ENCODE results near the gene MYCL.
"Not testable (repeated sequence)": the region's sequence is repeated elsewhere in the genome, so short reads cannot be mapped to it uniquely, and the experiment has no call there.

The MYCL gene

DNA sequence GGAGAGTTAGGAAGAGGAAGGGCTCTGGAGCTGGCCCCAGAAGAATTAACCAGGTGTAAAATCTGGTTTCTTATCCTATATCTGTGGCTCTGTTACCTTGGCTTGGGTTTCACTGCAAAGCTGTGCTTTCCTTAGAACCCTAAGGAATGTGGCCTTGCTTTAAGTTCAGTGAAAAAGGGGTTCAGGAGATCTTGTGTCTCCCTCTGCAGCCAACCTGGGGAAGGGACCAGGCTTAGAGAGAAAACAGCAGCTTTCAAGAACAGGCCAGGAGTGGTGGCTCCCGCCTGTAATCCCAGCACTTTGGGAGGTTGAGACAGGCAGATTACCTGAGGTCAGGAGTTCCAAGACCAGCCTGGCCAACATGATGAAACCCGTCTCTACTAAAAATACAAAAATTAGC is 16.1 kb upstream of the MYCL start:
- no peak for DNase-seq

DNA sequence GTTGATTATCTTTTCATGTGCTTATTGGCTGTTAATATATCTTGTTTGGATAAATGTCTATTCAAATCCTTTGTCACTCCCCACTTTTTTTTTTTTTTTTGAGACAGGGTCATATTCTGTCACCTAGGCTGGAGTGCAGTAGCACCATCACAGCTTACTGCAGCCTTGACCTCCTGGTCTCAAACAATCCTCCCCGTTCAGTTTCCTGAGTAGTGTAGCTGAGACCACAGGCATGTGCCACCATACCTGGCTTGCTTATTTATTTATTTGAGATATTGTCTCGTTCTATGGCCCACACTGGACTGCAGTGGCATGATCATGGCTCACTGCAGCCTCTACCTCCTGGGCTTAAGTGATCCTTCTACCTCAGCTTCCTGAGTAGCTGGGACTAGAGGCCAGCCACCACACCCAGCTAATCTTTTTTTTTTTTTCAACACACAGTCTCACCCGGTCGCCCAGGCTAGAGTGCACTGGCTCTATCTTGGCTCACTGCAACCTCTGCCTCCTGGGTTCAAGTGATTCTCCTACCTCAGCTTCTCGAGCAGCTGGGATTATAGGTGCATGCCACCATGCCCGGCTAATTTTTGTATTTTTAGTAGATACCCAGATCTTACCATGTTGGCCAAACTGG is 13.9 kb upstream of the MYCL start:
- no peak for DNase-seq

DNA sequence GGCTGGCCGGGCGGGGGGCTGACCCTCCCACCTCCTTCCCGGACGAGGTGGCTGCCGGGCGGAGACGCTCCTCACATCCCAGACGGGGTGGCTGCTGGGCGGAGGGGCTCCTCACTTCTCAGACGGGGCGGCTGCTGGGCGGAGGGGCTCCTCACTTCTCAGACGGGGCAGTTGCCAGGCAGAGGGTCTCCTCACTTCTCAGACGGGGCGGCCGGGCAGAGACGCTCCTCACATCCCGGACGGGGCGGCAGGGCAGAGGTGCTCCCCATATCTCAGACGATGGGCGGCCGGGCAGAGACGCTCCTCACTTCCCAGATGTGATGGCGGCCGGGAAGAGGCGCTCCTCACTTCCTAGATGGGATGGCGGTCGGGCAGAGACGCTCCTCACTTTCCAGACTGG is 11.4 kb upstream of the MYCL start:
- not testable (repeated sequence) for DNase-seq

DNA sequence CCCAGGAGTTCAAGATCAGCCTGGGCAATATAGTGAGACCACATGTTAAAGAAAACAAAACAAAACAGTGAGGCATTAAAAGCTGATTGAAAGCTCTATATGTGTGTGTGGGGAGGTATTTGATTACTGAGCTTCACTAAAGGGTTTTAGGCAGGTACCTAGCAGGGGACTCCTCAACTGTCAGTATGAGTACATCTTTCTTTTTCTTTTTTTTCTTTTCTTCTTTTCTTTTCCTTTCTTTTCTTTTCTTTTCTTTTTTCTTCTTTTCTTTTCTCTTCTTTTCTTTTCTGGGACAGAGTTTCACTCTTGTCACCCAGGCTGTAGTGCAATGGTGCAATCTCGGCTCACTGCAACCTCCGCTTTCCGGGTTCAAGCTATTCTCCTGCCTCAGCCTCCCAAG is 8.5 kb upstream of the MYCL start:
- DNase-seq, result no peak

DNA sequence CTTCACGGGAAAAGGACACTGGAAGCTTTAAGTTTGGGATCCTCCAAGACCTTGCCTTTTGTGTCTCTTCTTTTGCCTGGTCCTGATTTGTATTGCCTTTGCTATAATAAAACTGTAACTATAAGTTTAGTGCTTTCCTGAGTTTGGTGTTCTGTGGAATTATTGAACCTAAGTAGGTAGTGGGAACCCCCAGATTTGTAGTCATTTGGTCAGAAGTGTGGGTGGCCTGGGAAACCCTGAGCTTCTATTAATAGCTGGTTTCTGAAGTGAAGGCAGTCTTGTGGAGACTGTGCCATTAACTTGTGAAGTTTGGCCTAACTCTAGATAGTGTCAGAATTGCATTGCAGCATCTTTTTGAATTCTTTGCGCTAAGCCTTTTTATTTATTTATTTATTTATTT is 6.8 kb upstream of the MYCL start:
- no peak for DNase-seq

DNA sequence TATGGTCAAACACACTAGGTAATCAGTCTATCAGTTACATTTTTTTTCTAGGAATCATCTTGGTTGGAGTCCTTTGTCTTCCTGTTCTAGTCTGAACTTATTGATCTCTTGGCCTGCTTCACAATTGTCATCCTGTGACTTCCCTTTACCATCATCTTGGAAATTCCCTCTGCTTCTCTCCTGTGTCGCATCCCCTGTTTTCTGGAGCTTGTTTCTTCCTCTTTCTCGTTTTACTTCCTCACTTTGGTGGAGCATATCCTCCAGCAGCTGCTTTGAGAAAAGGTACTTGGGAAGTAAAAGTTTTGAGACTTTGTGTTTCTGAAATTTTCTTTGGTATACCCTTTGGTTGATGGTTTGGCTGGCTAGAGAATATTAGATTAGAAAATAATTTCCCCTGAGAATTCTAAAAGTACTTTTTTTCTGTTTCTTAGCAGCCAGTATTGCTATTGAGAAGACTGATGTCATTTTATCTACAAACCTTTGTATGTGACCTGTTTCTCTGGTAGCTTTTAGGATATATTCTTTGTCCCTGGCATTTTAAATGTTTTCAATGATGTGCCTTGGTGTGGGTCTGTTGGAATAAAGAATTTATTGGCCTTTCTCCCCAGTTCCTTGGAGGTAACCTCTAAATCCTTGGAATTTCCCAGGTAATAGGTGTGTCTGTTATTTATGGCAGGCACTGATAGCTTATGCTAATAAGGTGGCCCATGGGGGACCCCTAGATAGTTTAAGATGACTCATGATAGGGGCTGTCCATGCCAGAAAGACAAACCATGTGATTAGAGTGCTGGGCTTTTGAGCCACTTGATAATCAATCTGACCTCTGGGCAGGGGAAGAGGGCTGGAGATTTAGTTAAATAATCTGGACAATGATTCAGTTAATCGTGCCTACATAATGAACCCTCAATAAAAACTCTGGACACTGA is 6.1 kb upstream of the MYCL start:
- no peak for DNase-seq

DNA sequence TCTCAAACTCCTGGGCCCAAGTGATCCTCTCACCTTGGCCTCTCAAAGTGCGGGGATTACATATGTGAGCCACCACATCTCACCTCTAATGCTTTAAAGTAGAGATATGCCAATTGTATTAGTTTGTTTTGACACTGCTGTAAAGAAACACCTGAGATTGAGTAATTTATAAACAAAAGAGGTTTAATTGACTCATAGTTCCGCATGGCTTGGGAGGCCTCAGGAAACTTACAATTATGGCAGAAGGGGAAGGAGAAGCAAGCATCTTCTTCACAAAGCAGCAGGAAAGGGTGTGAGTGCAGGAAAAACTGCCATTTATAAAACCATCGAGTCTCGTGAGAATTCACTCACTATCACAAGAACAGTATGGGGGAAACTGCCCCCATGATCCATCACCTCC is 3.5 kb upstream of the MYCL start:
- DNase-seq, result no peak

DNA sequence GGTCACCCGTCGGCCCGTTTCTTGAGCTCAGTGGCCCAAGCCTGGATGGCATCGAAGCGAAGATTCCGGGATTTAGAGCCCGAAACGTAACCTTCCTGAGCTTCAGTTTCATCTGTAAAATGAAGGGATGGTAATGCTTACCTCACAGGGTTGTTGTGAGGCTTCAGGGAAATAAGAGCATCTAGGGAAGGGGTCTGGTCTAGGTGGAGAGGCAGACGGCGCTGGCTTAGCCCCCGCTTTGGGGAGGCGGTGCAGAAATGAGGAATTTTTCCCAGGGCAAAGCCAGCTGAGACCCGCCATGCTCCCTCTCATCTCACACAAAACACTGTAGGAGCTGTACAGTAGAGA is 717 bp upstream of the MYCL start:
- DNase-seq, result no peak

DNA sequence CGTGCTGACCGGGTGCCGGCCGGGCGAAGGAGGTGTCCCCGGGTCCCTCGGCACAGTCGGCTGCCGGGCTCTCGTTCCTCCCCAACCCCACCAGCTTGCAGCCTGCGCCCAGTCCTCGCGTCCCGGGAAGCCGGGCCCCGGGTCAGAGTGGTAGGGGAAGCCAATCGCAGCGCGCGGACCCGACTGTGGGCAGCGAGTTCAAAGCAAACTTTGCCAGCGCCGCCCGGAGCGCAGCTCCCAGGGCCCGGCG is 328 bp downstream of the MYCL start:
- peak in 1 of 2 experiments; percentile 46 for DNase-seq

DNA sequence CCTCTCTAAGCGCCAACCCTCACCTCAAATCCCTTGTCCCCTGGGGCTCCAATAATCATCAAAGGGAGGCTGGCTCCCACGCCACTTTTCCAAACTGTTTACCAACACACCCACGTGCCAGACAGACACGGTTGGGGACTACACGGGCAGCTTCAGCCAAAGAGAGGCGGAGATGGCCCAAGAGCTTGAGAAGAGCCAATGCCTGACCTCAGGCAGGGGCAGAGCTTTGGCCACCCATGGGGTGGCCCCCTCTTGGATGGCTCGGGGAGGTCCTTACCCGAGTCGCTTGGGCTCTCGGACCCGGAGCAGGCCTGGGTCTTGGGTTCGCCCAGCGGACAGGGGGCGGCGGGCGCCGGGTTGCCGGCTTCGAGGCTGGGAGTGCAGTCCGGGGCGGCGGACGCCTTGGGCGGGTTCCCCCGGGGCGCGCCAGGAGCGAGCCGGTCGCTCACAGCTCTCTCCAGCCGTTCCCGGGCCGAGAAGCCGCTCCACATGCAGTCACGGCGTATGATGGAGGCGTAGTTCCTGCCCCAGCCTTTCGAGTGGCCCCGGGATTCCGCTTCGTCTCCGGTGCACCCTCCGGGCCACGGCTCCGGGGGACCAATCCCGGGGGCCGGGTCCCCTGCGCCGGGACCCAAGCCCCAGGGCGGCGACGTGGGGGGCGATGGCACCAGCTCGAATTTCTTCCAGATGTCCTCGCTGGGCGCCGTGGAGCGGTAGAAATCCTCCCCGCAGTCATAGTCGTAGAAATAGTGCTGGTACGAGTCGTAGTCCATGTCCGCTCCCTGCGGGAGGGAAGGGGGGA is 854 bp downstream of the MYCL start:
- peak; percentile 36 to 41 for DNase-seq

DNA sequence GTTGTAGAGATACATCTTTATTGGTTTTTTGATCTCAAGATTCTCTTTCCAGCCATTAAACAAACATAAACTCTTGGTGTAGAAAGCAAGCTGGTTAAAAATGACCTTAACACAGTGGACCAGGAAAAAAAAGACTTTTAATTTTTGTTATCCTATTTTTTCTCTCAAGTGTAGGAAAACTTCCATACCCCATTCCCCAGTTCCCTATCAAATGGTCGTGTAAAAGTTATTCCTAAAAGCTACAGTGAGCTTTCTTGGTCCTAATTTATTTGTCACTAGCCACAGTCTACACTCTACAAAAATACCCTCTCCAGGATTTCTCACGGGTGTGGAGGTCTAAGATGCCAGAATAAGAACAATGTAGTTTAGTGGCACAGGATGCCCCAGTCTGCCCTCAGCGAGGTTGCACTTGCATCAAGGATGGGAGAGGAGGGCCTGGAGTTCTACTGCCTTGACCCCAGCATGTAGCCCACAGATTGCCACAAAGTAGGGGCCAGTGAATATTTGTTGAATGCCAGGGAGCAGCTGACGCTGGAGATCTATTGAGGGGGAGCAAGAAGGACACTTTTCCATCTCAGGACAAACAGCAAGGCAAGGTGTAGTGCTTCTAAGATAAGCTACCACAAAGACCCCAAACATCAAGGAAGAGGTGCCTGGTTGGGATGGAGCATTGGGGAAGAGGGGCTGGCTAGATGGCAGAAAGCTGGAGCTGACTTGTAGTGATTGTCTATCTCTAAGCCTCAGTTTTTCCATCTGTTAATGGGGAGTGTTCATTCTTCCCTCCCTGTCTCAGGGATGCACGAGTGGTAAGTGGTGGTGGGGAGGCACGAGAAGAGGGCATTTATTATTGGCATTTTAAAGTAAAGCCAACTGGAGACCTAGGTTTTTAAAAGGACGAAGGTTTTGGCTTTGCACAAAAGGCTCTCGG is 1.8 kb downstream of the MYCL start:
- DNase-seq, result no peak

DNA sequence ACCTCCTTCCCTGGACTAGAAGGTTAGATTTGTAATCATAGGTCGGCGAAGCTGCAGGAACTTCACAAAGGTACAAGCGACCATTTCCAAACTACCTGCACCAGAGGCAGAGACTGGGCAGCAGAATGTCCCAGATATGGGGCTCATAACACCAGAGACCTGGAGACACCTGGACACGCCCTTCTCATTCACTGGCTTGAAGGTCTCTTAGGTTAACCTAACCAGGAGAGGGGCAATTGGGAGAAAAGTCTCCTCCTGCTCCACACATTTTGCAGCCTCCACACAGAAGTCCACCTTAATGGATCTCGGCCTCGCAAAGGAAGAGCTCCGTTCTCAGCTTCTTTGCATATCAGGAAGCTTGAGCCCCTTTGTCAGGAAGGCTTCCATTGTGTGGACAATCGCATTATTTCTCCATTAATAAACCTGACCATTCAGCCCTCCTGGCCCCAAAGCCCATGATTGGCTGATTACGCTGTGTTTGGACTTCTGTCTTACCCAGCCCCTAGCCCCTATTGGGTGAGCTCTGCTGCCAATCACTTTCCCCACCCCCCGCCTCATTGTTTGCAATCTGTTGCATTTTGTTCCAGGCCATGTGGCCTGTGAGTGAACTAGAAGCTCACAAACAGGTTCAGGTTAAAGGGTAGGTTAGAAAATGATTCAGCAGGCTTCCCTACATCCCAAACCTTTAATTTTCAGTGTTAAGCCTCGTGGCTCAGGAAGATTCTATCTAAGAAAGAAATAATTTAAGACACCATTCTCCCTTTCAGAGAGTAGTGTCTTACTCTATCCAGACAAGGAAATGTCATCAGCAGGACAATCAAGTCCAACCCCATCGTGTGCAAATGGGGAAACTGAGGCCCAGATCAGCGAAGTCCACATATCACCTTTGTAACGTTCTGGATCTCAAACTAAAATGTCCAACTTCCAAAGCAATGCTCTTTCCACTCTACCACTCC is 2.8 kb downstream of the MYCL start:
- no peak for DNase-seq

DNA sequence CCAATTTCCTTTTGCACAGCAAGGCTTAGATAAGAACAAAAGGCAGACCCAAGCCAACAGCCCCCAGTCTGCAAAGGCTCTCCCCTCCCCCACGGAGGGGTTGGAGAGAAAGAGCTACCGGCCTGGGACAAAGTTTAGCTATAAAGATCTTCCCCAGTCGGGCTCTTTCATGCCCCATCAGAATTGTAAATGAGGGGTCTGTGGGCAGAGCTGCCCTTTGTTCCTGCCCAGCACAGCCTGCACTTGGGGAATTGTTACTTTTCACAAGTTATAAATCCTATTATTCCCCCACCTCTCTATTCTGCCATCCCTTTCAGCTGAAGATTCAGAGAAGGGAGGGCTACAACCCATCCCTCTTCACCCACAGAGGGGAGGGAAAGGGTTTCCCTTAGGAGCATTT is 3.5 kb downstream of the MYCL start:
- DNase-seq, result no peak

DNA sequence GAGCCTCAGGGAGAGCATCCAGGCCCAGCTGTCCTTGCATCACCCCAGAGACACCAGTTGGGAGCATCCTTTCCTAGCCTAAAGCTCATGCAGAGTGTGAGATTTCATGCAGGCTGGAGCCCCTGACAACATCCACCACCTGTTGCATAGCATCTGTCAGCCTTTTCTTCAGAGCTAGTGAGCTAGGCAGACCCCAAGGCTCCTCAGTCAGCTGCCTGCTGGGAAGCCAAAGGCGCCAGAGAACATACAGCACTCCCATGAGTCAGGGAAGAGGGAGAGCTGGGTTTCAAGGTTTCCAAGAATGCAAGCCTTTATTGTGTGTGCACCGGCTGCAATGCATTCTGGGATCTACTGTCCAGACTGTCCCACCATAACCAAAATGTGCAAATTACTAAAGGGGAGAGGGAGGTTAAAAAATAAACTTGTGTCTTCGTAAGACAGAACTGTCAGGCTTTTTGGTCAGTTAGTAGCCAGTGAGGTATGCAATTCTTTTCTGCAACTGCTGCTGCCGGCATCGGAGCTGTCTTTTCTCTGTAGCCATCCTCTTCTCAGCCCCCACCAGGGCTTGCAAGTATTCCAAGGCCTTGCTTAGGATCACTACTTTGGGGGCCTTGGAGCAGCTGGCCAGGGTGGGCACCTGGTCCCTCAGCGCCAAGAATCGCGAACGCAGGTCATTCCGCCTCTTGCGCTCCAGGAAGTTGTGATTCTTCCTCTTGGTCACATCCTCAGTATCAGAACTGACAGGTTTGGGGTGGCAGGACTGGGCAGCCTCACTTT is 4.6 kb downstream of the MYCL start:
- no peak for DNase-seq

DNA sequence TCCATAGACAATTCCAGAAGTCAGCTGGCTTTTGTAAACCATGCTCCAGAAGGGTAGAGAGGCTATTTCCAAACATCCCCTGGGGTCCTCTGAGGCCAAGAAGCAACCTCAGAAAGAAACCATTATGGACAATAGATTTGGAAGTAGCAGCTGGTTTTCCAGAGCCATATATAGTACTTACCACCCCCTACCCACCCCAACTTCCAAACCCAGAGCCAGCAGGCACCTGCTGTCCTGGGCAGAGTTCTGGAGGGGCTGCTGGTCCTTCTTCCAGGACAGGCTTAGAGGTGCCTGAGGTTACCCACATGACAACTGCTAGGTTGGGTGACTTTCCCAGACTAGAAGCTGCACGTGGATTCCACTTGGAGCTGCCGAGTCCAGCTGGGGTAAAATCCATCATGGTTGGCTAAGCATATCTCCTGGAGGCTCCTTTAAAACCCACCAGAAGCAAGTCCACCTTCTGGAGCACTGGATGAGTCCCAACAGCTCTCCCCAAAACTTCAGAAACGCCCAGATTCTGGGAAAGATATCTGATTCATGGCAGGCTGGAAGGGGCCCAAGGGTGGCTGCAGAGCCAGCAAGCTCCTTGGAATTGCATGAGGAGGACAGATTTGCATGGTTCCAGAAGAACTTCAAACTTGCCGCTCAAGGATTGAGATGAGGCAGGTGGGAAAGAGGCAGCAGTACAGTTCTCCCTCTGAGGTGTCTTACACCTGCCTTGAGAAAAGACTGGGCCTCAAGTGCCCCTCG is 5.8 kb downstream of the MYCL start:
- DNase-seq, result no peak

DNA sequence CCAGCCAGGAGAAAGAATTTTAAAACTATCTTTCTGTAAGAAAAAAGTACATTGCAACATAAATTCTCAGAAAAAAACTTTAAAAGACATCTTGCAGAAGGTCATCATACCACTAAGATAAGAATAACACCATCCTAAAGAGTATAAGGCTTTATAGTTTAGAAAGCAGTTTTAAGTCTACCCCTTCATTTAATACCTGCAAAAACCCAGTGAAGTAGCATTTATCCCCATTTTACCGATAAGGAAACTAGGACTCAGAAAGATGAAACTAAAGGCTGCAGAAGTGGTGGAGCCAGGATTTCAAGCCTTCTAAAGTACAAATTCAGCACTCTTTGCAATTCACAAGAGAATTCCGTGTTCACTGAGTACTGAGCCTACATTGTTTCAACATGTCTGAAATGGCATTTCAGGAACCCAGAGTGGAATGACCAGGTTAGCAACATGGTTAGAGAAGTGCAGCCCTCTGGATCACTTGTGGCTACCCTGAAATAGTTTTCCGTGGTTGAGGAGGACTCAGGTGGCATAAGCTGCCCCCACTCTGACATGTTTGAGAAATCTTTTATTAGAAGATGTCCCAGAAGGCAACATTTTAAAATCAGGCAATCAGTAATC is 6.7 kb downstream of the MYCL start:
- no peak for DNase-seq

DNA sequence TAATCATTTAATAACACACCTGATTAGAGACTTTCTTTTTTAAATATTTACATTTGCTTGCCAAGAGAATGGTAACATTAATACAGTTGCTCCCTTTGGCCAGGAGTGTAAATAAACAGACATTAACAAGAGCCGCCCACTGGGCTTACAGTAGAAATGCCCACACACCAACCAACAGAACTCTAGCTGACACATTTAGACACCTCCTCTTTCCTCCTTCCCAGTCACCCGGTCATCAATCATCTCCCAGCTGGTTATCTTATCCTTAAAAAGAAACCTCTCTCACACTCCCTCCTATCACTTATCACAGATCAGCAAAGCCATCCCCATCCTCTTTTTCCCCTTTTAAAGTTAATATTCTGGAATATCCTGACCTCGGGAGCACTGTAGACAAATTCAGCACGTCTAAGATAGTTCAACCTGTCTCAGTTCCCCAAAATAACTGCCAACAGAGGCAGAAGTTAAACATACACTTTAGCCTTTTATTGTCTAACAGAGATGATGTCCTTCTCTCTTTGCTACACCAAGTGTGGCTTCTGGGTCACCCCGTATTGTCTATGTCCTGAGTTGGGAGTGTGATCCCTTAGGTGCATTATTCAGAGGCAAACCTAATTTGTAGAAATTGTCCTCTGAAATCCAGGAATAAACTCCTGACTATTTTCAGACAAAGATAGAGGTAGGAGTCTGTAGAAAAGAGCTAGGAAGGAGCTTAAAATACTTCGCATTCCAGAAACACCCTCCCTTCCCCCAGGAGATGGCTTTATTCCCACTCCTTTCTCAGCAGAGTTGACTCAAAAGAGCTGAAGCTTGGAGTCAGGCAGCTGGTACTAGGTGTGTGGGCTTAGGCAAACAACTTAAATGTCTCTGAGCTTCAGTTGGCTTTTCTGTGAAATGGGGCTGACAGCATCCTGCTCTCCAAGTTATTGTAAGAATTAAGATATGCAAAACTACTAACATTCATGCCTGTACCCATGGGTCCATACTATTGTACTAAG is 8.8 kb downstream of the MYCL start:
- no peak for DNase-seq

DNA sequence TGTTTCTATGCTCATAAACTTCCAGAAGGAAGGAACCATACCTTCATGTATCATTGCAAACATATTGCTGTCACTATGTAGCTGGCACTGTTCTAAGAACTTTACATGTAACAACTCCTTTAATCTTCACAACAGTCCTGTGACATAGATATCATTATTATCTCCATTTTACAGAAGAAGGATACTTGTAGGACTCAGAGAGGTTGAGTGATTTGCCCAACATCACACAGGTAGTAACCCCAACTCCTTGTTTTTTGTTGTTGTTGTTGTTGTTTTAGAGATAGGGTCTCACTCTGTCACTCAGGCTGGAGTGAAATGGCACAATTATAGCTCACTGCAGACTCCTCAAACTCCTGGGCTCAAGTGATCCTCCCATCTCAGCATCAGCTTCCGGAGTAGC is 10.8 kb downstream of the MYCL start:
- no peak for DNase-seq
